Body of pancreas (tissue), 4 donors: Measurements from ENCODE around the gene LCE7A.

Experiments
- CTCF ChIP-seq, 7 experiments: fragments of 450-650 bp in 4 of 7; fragments of 200-600 bp in 3 of 7; sonication (generic) in 3 of 7; IDR thresholded peaks; one replicate each; pipeline ENCODE4 v1.5.1; 2016 to 2019; ENCODE audit warnings: antibody characterized with exemption in 7 of 7
- POLR2A ChIP-seq, 3 donors: fragments of 450-650 bp; IDR thresholded peaks; one replicate each; pipeline ENCODE4 v1.6.1; 2016; ENCODE audit warnings: antibody characterized with exemption in 3 of 3, mild to moderate bottlenecking in 2 of 3

GRCh38 chr1:152899883-152900282 is 40.1 kb downstream of the LCE7A start:
- TF ChIP-seq CTCF (IDR thresholded peaks at IDR 0.05) (no peak), POLR2A (IDR thresholded peaks at IDR 0.05) (no peak)
